Measurements from ENCODE around the gene DRAP1. TPM values are rescaled to one million over a fixed set of nuclear protein-coding genes. Genes with fewer than 3 reads are reported as not detected.

The DRAP1 gene
- total RNA-seq, 3 donors from 2014 or later: 39.9 to 74.8 (median 61.6) TPM

GRCh38 chr11:65872586-65873317 lies 46.5 kb upstream of the DRAP1 start, which contains the start of gene EFEMP2:
Gene EFEMP2 (minus strand): TSS chr11:65872800. CDS start chr11:65872354, 446 bp downstream.
- peaks cover 4% of the 10 kb centered on the region for H3K36me3 ChIP-seq (ENCODE audit: low read depth)
- peaks cover 10% of the 10 kb centered on the region for H3K4me1 ChIP-seq (ENCODE audit: low read depth)
- ATAC-seq: peak; percentile 2
- no peaks in the 10 kb centered on the region for H3K9me3 ChIP-seq
- intact Hi-C loops (cut with DNase I, micrococcal nuclease): no loop called here
- TF ChIP-seq CTCF (IDR thresholded peaks at IDR 0.05): no peak
- H3K4me3 ChIP-seq: no peak within 1 kb of the TSS
- DNase-seq: peak in 2 of 3 donors; percentile 61 to 69

- DNase-seq: peak; percentile 97 to 99 (median 98)
- Histone ChIP-seq H3K4me1 (ENCODE audit: low read depth) (peaks cover 10% of the 10 kb centered on the region), H3K4me3 (no peak overlapping the region), H3K36me3 (ENCODE audit: low read depth) (peaks cover 4% of the 10 kb centered on the region), H3K9me3 (no peaks in the 10 kb centered on the region)
- intact Hi-C loops (cut with DNase I, micrococcal nuclease): no loop called here
- TF ChIP-seq CTCF (IDR thresholded peaks at IDR 0.05): no peak
- ATAC-seq: peak; percentile 98
Measured at GRCh38 chr11:65873318-65874156, 45.7 kb upstream of the DRAP1 start.

GRCh38 chr11:65879617-65880016 lies 39.6 kb upstream of the DRAP1 start, which contains the start of gene CTSW:
Gene CTSW (plus strand): TSS chr11:65879837. CDS start chr11:65879855, 18 bp downstream.
- no peak for TF ChIP-seq CTCF (IDR thresholded peaks at IDR 0.05)
- no peaks in the 10 kb centered on the region for H3K36me3 ChIP-seq (ENCODE audit: low read depth)
- no peaks in the 10 kb centered on the region for H3K9me3 ChIP-seq
- no peaks in the 10 kb centered on the region for H3K4me1 ChIP-seq (ENCODE audit: low read depth)
- DNase-seq (peak in 1 of 3 donors; percentile 51), ATAC-seq (peak; percentile 38)
- H3K4me3 ChIP-seq: no peak within 1 kb of the TSS
- intact Hi-C loops (cut with DNase I, micrococcal nuclease): loop anchor here (10.0 kb wide), 1 partner anchor 105 kb away; no protein-coding TSS in a partner anchor

- intact Hi-C loops (cut with DNase I, micrococcal nuclease): loop anchor here (10.0 kb wide), 1 partner anchor 105 kb away; no protein-coding TSS in a partner anchor
- no peak for DNase-seq
- no peak overlapping the region for H3K4me3 ChIP-seq
Measured at GRCh38 chr11:65880027-65880426, 39.2 kb upstream of the DRAP1 start.

More at GRCh38 chr11:65880027-65880426, 39.2 kb upstream of the DRAP1 start:
- TF ChIP-seq CTCF (IDR thresholded peaks at IDR 0.05): no peak
- H3K4me1 ChIP-seq (ENCODE audit: low read depth): peaks cover 2% of the 10 kb centered on the region
- no peak for ATAC-seq
- no peaks in the 10 kb centered on the region for H3K36me3 ChIP-seq (ENCODE audit: low read depth)
- no peaks in the 10 kb centered on the region for H3K9me3 ChIP-seq
